Activated naive CD4-positive, alpha-beta T cell treated with anti-CD3 and anti-CD28 coated beads, Interleukin-2, amount 50 U/mL, for 16 hours (primary cell): ENCODE measurements around the gene PLA2G4A.
"Not testable (repeated sequence)": the region's sequence is repeated elsewhere in the genome, so short reads cannot be mapped to it uniquely, and the experiment has no call there.

Source experiments
- DNase-seq: peaks from one replicate; pipeline ENCODE4 v3.0.0-alpha.2; 2020

Gene PLA2G4A

GRCh38 chr1:186875896-186876835, 47.4 kb downstream of the PLA2G4A start:
- DNase-seq, result no peak

GRCh38 chr1:186878356-186878755, 49.6 kb downstream of the PLA2G4A start:
- DNase-seq, result no peak

DNA sequence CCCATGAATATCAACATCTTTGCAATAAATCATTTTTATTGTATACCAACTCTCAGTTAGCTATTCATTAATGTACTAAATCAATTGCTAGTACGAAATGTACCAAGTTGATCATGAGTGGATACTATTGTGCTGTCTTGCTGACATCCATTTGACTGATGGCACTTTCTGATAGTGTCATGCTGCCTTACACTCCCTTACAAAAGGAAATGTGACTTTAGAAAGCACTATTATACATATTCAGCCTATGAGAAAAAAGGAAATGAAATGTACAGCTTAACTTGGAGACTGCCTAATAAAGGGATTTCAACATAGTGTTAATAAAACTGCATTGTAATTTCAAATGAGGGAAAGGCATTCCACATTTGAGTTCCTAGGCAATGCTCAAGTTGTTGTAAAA, 52.2 kb downstream of the PLA2G4A start:
- DNase-seq, result no peak

DNA sequence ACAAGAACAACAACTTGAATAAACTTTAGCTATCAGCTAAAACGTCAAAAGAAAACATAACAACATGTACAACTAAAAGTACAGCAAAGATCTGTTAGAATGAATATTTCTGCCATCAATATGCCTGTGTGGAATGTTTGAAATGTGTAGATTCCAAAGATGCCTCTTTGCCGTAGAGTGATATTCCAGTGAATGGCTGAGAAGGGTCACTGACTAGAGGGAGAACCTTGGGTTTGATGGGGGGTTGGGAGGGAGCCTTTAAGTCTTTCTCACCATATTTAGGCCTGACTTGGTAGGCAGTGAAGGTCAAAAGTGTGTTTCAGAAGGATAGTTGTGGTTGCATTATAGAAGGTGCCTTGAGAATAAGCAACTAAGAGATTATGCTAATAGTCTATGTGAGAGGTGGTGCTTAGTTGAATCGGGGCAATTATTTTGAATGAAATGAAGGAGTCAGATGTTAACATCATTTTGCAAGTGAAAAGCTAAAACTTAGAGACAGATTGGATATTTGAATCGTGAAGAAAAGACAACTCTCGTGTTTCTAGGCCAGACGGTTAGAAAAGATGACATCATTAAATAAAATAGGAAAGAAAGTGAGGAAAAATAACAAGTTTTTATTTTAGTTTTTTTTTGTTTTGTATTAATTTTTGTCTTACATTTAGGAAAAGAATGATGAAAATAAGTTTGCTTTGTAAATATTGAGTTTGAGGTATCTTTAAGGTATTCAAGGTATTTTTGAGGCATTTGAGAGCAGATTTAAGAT, 53.8 kb downstream of the PLA2G4A start:
- no peak for DNase-seq

DNA sequence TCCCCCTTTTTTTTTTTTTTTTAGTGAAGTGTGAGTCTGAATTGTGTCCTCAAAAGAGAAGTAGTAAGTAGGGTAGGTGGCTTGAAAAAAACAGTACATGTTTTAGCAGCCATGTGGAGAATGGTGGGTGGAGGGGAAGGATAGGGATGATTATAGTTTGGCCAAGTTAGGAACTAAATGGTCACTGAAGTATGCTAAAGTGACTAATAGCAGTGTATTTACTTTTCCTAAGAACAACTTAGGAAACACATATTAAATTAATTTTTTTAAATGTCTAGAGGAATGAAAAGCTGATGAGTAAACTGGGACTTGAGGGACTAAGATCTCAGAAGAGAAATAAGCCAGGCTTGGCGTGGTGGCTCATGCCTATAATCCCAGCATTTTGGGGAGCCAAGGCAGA, 55.5 kb downstream of the PLA2G4A start:
- no peak for DNase-seq

GRCh38 chr1:186887203-186887602, 58.5 kb downstream of the PLA2G4A start:
- DNase-seq, result no peak

- no peak for DNase-seq
These were observed 59.6 kb downstream of the PLA2G4A start for GRCh38 chr1:186888367-186888766.

DNA sequence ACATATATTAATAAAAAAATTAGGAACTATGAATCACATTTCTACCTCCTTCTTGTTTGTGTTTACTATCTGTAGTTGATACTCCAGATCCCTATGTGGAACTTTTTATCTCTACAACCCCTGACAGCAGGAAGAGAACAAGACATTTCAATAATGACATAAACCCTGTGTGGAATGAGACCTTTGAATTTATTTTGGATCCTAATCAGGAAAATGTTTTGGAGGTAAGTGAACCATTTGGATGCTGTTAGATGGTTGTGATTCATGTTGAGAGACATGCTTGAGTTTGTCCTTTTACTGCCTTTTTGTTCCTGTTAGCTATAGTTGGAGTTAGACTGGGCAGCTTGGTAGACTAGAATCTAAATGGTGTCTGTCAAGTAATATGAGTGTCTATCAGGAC, 64.2 kb downstream of the PLA2G4A start:
- DNase-seq, result no peak

DNA sequence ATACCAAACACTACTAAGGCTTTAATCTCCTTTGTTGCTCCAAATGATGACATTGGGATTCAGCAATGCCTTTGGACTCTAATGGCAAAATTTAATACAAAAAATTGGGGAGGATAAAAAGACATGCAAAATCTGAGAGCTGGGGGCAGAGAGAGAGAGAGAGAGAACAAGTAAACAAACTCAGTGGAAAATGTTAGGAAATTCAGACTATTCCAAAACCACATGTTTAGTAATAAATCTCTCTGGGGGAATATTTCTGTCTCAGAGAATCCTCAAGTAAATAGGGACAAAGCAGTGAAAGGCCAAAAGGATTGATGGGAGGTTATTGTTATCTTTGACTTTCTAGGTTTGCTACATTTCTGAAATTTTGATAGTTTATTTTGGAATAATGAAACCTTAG, 65.7 kb downstream of the PLA2G4A start:
- no peak for DNase-seq

DNA sequence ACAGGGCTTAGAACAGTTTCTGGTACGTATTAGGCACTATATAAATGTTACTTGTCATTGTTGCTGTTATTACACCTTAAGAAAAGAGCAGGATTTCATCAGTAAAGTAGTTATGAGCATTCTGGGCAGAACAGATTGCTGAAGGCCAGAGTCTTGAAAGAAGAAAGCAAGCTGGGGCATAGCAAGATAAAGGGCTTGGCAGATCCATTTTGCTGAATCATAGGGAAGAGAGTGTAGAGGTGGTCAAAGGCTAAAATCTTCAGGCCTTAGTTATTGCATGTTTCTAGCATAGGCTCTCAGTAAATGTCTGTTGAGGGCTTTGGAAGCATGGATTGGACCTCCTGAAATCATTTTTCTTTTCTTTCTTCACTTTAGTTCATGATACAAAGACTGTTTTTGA, 67.5 kb downstream of the PLA2G4A start:
- no peak for DNase-seq

GRCh38 chr1:186897008-186897407, 68.3 kb downstream of the PLA2G4A start:
- DNase-seq, result no peak

GRCh38 chr1:186899577-186899976, 70.8 kb downstream of the PLA2G4A start:
- no peak for DNase-seq

DNA sequence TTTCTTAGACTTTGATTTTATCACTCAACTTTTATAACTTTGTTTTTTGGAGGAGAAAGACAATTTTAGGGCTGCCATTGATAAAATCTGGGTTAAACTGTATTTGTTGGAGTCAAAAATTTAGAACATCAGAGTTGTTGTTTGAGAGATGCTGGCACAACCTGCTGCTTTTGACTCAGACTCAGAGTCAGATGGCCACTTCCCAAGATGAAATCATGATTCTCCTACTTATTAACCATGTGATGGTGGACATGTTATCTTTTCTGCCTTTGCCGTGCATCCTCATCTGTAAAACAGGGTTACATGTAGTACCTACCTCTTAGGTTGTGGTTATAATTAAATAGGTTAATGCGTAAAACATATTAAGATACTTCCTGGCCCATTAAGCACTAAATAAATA, 71.2 kb downstream of the PLA2G4A start:
- DNase-seq, result no peak

GRCh38 chr1:186900539-186901237, 71.9 kb downstream of the PLA2G4A start:
- DNase-seq, result no peak

- no peak for DNase-seq
These were observed 72.9 kb downstream of the PLA2G4A start for GRCh38 chr1:186901631-186902030.

GRCh38 chr1:186903374-186904136, 74.8 kb downstream of the PLA2G4A start:
- DNase-seq, result no peak

DNA sequence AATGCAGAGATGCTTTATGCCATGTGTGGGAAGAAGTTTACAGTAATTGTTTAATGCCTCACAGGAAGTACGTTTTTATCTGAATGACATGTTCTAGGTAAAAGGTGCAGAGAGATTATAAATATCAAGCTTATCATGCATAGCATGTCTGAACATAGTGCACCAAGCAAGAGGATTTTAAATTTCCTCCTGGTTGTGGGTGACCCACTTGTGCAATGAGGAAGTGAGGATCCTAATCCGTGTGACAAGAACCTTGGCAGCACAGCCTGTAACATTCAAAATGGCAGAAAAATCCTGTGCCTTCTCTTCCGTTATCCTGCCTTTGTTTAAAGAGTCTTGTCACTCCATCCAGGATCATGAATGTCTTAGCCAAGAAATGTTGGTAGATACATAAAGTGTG, 75.6 kb downstream of the PLA2G4A start:
- DNase-seq, result no peak

GRCh38 chr1:186905561-186905960, 76.8 kb downstream of the PLA2G4A start:
- no peak for DNase-seq

- DNase-seq, result no peak
These were observed 86.8 kb downstream of the PLA2G4A start for GRCh38 chr1:186915555-186915954.

- not testable (repeated sequence) for DNase-seq
These were observed 88.5 kb downstream of the PLA2G4A start for GRCh38 chr1:186917106-186917786.

- not testable (repeated sequence) for DNase-seq
These were observed 92.6 kb downstream of the PLA2G4A start for GRCh38 chr1:186921386-186921785.

GRCh38 chr1:186922814-186923213, 94.1 kb downstream of the PLA2G4A start:
- not testable (repeated sequence) for DNase-seq
